Stomach (tissue), 4 donors: ENCODE measurements around the gene IGSF8.

Experiments
- CTCF ChIP-seq, 7 experiments: fragments of 450-650 bp in 4 of 7; fragments of 200-600 bp in 3 of 7; sonication (generic) in 3 of 7; IDR thresholded peaks; one replicate each; pipeline ENCODE4 v1.5.1; 2016 to 2019; ENCODE audit warnings: antibody characterized with exemption in 7 of 7, control low read depth in 2 of 7, mild to moderate bottlenecking in 1 of 7
- POLR2A ChIP-seq, 4 donors: fragments of 450-650 bp; IDR thresholded peaks; one replicate each; pipeline ENCODE4 v1.6.1; 2016; ENCODE audit warnings: antibody characterized with exemption in 4 of 4, control low read depth in 2 of 4, mild to moderate bottlenecking in 1 of 4, moderate library complexity in 1 of 4

- TF ChIP-seq CTCF (IDR thresholded peaks at IDR 0.05) (peak in 5 of 7 experiments; percentile 27 to 71 (median 56)), POLR2A (IDR thresholded peaks at IDR 0.05) (no peak)
Measured at GRCh38 chr1:160078512-160079195, 19.8 kb downstream of the IGSF8 start.
